ENCODE measurements around the gene PTPRG. TPM values are rescaled to one million over a fixed set of nuclear protein-coding genes. Genes with fewer than 3 reads are reported as not detected.

Gene PTPRG
- total and polyA plus RNA-seq, 4 donors, result 3.6 to 35.6 (median 8.1) TPM

- TF ChIP-seq CTCF (IDR thresholded peaks at IDR 0.05; ENCODE audit: low read depth, low read length, missing input control), result no peak
- TF ChIP-seq MAX (IDR thresholded peaks at IDR 0.05), result no peak
Observed at GRCh38 chr3:61783993-61784718, 222.8 kb downstream of the PTPRG start (continued).

- Histone ChIP-seq H3K4me1 (ENCODE audit: control insufficient read depth in 4 of 4, insufficient read depth in 4 of 4, low read length in 3 of 4) (peaks cover 0 to 3% (median 0%) of the 10 kb centered on the region in 4 donors), H3K9me3 (ENCODE audit: control insufficient read depth in 4 of 4, low read length in 3 of 4) (no peaks in the 10 kb centered on the region), H3K36me3 (ENCODE audit: control insufficient read depth in 4 of 4, insufficient read depth in 3 of 4, low read depth in 1 of 4, low read length in 3 of 4) (no peaks in the 10 kb centered on the region), H3K9ac (ENCODE audit: low read depth in 1 of 2, low read length in 2 of 2) (no peak overlapping the region), H3K4me3 (ENCODE audit: low read depth in 1 of 3, low read length in 3 of 3) (no peak overlapping the region), H3K27ac (ENCODE audit: low read depth in 1 of 2, low read length in 2 of 2) (no peak overlapping the region), H3K27me3 (ENCODE audit: control insufficient read depth in 4 of 4, insufficient read depth in 4 of 4, low read length in 3 of 4) (no peaks in the 10 kb centered on the region)
- 91% methylated on average over 4 of the region's 4 CpGs for WGBS
- TF ChIP-seq YY1 (IDR thresholded peaks at IDR 0.05) (no peak), JUND (IDR thresholded peaks at IDR 0.05) (no peak), NR2F2 (IDR thresholded peaks at IDR 0.05) (no peak), ZBTB33 (IDR thresholded peaks at IDR 0.05) (no peak), TAF1 (conservative IDR thresholded peaks at IDR 0.05) (no peak), FOXA1 (IDR thresholded peaks at IDR 0.05) (no peak), SP1 (IDR thresholded peaks at IDR 0.05) (no peak), MAX (IDR thresholded peaks at IDR 0.05) (no peak), RXRA (IDR thresholded peaks at IDR 0.05) (no peak), RAD21 (IDR thresholded peaks at IDR 0.05) (no peak), CTCF (IDR thresholded peaks at IDR 0.05; ENCODE audit: low read depth, low read length, missing input control) (no peak), ATF3 (IDR thresholded peaks at IDR 0.05) (no peak), FOXA2 (IDR thresholded peaks at IDR 0.05) (no peak), GABPA (IDR thresholded peaks at IDR 0.05 in 1 of 2, conservative IDR thresholded peaks at IDR 0.05 in 1 of 2) (no peak), EGR1 (IDR thresholded peaks at IDR 0.05; ENCODE audit: low read depth in 2 of 2) (no peak)
- DNase-seq (ENCODE audit: low spot score), result no peak
Observed at GRCh38 chr3:61788623-61789507, 227.5 kb downstream of the PTPRG start.

All from liver (tissue), 9 donors.